GM19023 (cell line): ENCODE measurements around the gene CLCN4.
A peak's percentile ranks its signal among the peaks of the same experiment; 100 is the strongest.

Experiments used
- ATAC-seq: cut with Tn5 transposase; IDR thresholded peaks from one replicate; pipeline ENCODE4 v1.9.1; 2021; ENCODE audit warnings: mild to moderate bottlenecking, moderate library complexity; ENCODE audit not compliant: unreplicated experiment

CLCN4 gene

GRCh38 chrX:10189317-10190268, 32.8 kb downstream of the CLCN4 start:
- peak; percentile 88 for ATAC-seq

- ATAC-seq = no peak
Observed at GRCh38 chrX:10190367-10190766, 33.6 kb downstream of the CLCN4 start.

- no peak for ATAC-seq
Observed at GRCh38 chrX:10193587-10193986, 36.8 kb downstream of the CLCN4 start.

GRCh38 chrX:10195425-10195824, 38.6 kb downstream of the CLCN4 start:
- no peak for ATAC-seq

- ATAC-seq = no peak
Observed at GRCh38 chrX:10195947-10196346, 39.2 kb downstream of the CLCN4 start.

- ATAC-seq = no peak
Observed at GRCh38 chrX:10197279-10198210, 40.8 kb downstream of the CLCN4 start.

- ATAC-seq = no peak
Observed at GRCh38 chrX:10198254-10198653, 41.5 kb downstream of the CLCN4 start.

- ATAC-seq = peak; percentile 67
Observed at GRCh38 chrX:10199212-10199611, 42.4 kb downstream of the CLCN4 start.

- ATAC-seq = no peak
Observed at GRCh38 chrX:10203617-10204016, 46.8 kb downstream of the CLCN4 start.

GRCh38 chrX:10206317-10206716, 49.5 kb downstream of the CLCN4 start:
- ATAC-seq = no peak

GRCh38 chrX:10208281-10208856, 51.6 kb downstream of the CLCN4 start:
- ATAC-seq = no peak

GRCh38 chrX:10208953-10209352, 52.2 kb downstream of the CLCN4 start:
- no peak for ATAC-seq

- ATAC-seq = no peak
Observed at GRCh38 chrX:10212395-10212794, 55.6 kb downstream of the CLCN4 start.

GRCh38 chrX:10213716-10214115, 56.9 kb downstream of the CLCN4 start:
- ATAC-seq = no peak

GRCh38 chrX:10216208-10216607, 59.4 kb downstream of the CLCN4 start:
- no peak for ATAC-seq

GRCh38 chrX:10217198-10217597, 60.4 kb downstream of the CLCN4 start:
- no peak for ATAC-seq

- no peak for ATAC-seq
Observed at GRCh38 chrX:10221651-10222050, 64.9 kb downstream of the CLCN4 start.

- no peak for ATAC-seq
Observed at GRCh38 chrX:10223276-10223675, 66.5 kb downstream of the CLCN4 start.

- ATAC-seq = no peak
Observed at GRCh38 chrX:10223781-10224180, 67.0 kb downstream of the CLCN4 start.

- no peak for ATAC-seq
Observed at GRCh38 chrX:10230222-10230621, 73.4 kb downstream of the CLCN4 start.

GRCh38 chrX:10231461-10231860, 74.7 kb downstream of the CLCN4 start:
- no peak for ATAC-seq
